ENCODE results near the gene CHAT. TPM values are rescaled to one million over a fixed set of nuclear protein-coding genes. Genes with fewer than 3 reads are reported as not detected.
"Not testable (repeated sequence)": the region's sequence is repeated elsewhere in the genome, so short reads cannot be mapped to it uniquely, and the experiment has no call there.

CHAT gene
- total RNA-seq, 1 experiment from 2014 or later: not detected

DNA sequence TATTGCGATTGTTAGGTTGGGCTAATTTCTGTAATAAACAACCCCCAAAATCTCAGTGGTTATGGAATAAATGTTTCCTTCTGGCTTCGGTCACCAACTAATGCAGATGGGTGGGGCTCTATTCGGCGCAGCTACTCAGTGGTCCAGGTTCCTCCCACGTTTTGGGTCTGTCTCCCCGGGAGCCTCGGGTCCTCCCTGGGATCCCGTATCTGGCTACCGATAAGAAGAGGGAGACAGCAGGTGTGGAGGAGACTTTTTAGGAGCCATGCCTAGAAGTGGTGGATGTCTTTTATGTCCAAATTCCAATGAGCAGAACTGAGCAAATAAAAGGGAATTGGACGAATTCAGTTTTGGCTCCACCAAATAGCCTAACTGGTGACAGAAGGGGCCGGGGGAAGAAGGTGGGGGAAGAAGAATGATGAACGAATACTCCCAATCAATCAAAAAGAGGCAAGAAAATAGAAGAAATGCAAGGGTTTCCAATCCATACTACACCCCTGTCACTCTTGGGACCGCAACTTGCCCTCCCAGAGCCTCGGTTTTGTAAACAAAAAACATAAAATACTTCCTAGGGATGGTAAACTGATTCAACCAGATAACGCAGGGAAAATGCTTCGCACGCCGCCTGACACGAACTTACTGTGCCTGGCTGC is 65.1 kb downstream of the CHAT start (continued):
- TF ChIP-seq, protein P1, sequence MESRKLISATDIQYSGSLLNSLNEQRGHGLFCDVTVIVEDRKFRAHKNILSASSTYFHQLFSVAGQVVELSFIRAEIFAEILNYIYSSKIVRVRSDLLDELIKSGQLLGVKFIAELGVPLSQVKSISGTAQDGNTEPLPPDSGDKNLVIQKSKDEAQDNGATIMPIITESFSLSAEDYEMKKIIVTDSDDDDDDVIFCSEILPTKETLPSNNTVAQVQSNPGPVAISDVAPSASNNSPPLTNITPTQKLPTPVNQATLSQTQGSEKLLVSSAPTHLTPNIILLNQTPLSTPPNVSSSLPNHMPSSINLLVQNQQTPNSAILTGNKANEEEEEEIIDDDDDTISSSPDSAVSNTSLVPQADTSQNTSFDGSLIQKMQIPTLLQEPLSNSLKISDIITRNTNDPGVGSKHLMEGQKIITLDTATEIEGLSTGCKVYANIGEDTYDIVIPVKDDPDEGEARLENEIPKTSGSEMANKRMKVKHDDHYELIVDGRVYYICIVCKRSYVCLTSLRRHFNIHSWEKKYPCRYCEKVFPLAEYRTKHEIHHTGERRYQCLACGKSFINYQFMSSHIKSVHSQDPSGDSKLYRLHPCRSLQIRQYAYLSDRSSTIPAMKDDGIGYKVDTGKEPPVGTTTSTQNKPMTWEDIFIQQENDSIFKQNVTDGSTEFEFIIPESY (IDR thresholded peaks at IDR 0.05; ENCODE audit: extremely low read depth, insufficient replicate concordance, low read length): no peak
- TF ChIP-seq, protein P2, sequence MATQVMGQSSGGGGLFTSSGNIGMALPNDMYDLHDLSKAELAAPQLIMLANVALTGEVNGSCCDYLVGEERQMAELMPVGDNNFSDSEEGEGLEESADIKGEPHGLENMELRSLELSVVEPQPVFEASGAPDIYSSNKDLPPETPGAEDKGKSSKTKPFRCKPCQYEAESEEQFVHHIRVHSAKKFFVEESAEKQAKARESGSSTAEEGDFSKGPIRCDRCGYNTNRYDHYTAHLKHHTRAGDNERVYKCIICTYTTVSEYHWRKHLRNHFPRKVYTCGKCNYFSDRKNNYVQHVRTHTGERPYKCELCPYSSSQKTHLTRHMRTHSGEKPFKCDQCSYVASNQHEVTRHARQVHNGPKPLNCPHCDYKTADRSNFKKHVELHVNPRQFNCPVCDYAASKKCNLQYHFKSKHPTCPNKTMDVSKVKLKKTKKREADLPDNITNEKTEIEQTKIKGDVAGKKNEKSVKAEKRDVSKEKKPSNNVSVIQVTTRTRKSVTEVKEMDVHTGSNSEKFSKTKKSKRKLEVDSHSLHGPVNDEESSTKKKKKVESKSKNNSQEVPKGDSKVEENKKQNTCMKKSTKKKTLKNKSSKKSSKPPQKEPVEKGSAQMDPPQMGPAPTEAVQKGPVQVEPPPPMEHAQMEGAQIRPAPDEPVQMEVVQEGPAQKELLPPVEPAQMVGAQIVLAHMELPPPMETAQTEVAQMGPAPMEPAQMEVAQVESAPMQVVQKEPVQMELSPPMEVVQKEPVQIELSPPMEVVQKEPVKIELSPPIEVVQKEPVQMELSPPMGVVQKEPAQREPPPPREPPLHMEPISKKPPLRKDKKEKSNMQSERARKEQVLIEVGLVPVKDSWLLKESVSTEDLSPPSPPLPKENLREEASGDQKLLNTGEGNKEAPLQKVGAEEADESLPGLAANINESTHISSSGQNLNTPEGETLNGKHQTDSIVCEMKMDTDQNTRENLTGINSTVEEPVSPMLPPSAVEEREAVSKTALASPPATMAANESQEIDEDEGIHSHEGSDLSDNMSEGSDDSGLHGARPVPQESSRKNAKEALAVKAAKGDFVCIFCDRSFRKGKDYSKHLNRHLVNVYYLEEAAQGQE (IDR thresholded peaks at IDR 0.05; ENCODE audit: low read depth): no peak

DNA sequence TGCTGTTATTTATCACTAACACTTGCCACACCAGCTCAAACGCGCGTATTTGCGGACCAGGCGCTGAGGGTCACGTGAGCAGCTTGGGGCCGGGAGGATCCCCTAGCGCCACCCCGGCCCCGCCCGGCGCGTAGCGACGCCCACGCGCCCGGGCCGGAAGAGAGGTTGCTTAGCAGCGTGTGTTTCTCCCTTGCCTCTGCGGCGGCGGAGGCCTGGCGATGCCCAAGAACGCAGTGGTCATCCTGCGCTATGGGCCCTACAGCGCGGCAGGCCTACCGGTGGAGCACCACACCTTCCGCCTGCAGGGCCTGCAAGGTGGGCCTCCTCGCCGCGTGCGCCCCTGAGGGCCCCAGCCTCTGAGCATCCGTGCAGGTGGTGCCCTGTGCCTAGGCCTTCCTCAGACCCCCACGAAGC is 65.7 kb downstream of the CHAT start, which contains the start of gene C10orf53:
TSS of gene C10orf53 (plus strand) at position 172 of the 414 bp plus-strand sequence. CDS start at position 219, 47 bp downstream.
- Histone ChIP-seq H3K4me2 (ENCODE audit: low read length) (no peak within 1 kb of the TSS), H4K20me1 (ENCODE audit: insufficient read depth) (no peaks in the 10 kb centered on the region), H3K79me2 (ENCODE audit: insufficient read depth, low read length) (no peaks in the 10 kb centered on the region), H3K27ac (ENCODE audit: low read depth, low read length) (no peak within 1 kb of the TSS), H3K9ac (ENCODE audit: low read length) (no peak within 1 kb of the TSS), H3K4me3 (replicated peaks in 1 of 2; ENCODE audit: low read depth in 1 of 2, low read length in 2 of 2) (no peak within 1 kb of the TSS), H2AFZ (ENCODE audit: low read depth, low read length, poor library complexity, severe bottlenecking) (no peak within 1 kb of the TSS), H3K4me1 (ENCODE audit: control insufficient read depth in 1 of 2, insufficient read depth in 2 of 2, low read length in 2 of 2) (no peaks in the 10 kb centered on the region), H3K36me3 (ENCODE audit: control insufficient read depth in 1 of 2, insufficient read depth in 2 of 2, low read length in 2 of 2) (no peaks in the 10 kb centered on the region), H3K27me3 (ENCODE audit: insufficient read depth, low read length) (0 out of 2 replicates have a peak, but pooled peaks cover 6% of the 10 kb centered on the region), H3K9me2 (ENCODE audit: insufficient read depth) (no peaks in the 10 kb centered on the region), H3K9me3 (ENCODE audit: control insufficient read depth in 1 of 2, insufficient read depth in 1 of 2, low read depth in 1 of 2, low read length in 2 of 2) (no peaks in the 10 kb centered on the region)
- TF ChIP-seq, protein P3, sequence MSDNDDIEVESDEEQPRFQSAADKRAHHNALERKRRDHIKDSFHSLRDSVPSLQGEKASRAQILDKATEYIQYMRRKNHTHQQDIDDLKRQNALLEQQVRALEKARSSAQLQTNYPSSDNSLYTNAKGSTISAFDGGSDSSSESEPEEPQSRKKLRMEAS (IDR thresholded peaks at IDR 0.05): no peak
- TF ChIP-seq POLR2AphosphoS5 (IDR thresholded peaks at IDR 0.05; ENCODE audit: low read depth, low read length): no peak
- no peak for TF ChIP-seq EZH2 (IDR thresholded peaks at IDR 0.05)
- TF ChIP-seq, protein P2 (IDR thresholded peaks at IDR 0.05; ENCODE audit: low read depth): no peak
- ChIA-PET CTCF (no interaction called here), RAD21 (ENCODE audit: low non-redundant PET in 1 of 2, low total read pairs in 2 of 2, uncharacterized antibody in 2 of 2, unreplicated experiment in 2 of 2) (no interaction called here), POLR2A (no interaction called here)
- BruUV-seq (replicated peaks): no TSS peak
- ATAC-seq (no peak), DNase-seq (ENCODE audit: low read depth, low spot score) (no peak)
- intact Hi-C loops (cut with micrococcal nuclease): no loop called here

DNA sequence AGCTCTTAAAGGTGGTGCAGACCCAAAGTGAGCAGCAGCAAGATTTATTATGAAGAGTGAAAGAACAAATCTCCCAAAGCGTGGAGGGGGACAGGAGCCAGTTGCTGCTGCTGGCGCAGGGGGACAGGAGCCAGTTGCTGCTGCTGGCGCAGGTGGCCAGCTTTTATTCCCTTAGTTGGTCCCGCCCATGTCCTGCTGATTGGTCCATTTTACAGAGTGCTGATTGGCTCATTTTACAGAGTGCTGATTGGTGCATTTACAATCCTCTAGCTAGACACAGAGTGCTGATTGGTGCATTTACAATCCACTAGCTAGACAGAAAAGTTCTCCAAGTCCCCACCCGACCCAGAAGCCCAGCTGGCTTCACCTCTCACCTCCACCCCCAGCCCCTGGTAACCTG is 68.6 kb downstream of the CHAT start:
- H3K27me3 ChIP-seq (ENCODE audit: insufficient read depth, low read length); H3K79me2 ChIP-seq (ENCODE audit: insufficient read depth, low read length); POLR2A ChIA-PET; H3K9me2 ChIP-seq (ENCODE audit: insufficient read depth); RAD21 ChIA-PET (ENCODE audit: low non-redundant PET in 1 of 2, low total read pairs in 2 of 2, uncharacterized antibody in 2 of 2, unreplicated experiment in 2 of 2); DNase-seq (ENCODE audit: low read depth, low spot score); H3K9ac ChIP-seq (ENCODE audit: low read length); H3K36me3 ChIP-seq (ENCODE audit: control insufficient read depth in 1 of 2, insufficient read depth in 2 of 2, low read length in 2 of 2); intact Hi-C loops (cut with micrococcal nuclease); H4K20me1 ChIP-seq (ENCODE audit: insufficient read depth); H3K9me3 ChIP-seq (ENCODE audit: control insufficient read depth in 1 of 2, insufficient read depth in 1 of 2, low read depth in 1 of 2, low read length in 2 of 2); H2AFZ ChIP-seq (ENCODE audit: low read depth, low read length, poor library complexity, severe bottlenecking); H3K4me3 ChIP-seq (replicated peaks in 1 of 2; ENCODE audit: low read depth in 1 of 2, low read length in 2 of 2); H3K4me1 ChIP-seq (ENCODE audit: control insufficient read depth in 1 of 2, insufficient read depth in 2 of 2, low read length in 2 of 2); H3K4me2 ChIP-seq (ENCODE audit: low read length); ATAC-seq; H3K27ac ChIP-seq (ENCODE audit: low read depth, low read length); BruUV-seq (replicated peaks); CTCF ChIA-PET: not testable (repeated sequence)

All from HCT116 (cell line).